Ovary (tissue), 3 donors: ENCODE data around the gene ETV6.

ENCODE experiments used
- CTCF ChIP-seq, 3 donors: fragments of 450-650 bp in 2 of 3; fragments of 200-600 bp in 1 of 3; IDR thresholded peaks; one replicate each; pipeline versions ENCODE4 v1.5.1 to v1.8.0; 2016 to 2022; ENCODE audit warnings: antibody characterized with exemption in 3 of 3, mild to moderate bottlenecking in 1 of 3
- POLR2A ChIP-seq: fragments of 450-650 bp; IDR thresholded peaks from one replicate; pipeline ENCODE4 v1.6.1; 2017; ENCODE audit warnings: antibody characterized with exemption, mild to moderate bottlenecking, moderate library complexity
- donor health status: DM: no; HTN: no; CAD: no.

GRCh38 chr12:11730299-11731041 is 81.0 kb downstream of the ETV6 start:
- no peak for TF ChIP-seq CTCF (IDR thresholded peaks at IDR 0.05)
- TF ChIP-seq POLR2A, result no peak
